Testis (tissue), 2 donors: ENCODE results near the gene MID1.

Experiments used
- POLR2A ChIP-seq: fragments of 450-650 bp; IDR thresholded peaks from one replicate; pipeline ENCODE4 v1.6.1; 2017; ENCODE audit warnings: antibody characterized with exemption, mild to moderate bottlenecking, moderate library complexity
- TF ChIP-seq, protein P1 (sequence below), 3 experiments: fragments of 450-650 bp in 2 of 3; fragments of 200-600 bp in 1 of 3; sonication (generic) in 1 of 3; IDR thresholded peaks; one replicate each; pipeline ENCODE4 v1.5.1; 2016 to 2019; ENCODE audit warnings: antibody characterized with exemption in 3 of 3, mild to moderate bottlenecking in 2 of 3, moderate library complexity in 1 of 3

DNA sequence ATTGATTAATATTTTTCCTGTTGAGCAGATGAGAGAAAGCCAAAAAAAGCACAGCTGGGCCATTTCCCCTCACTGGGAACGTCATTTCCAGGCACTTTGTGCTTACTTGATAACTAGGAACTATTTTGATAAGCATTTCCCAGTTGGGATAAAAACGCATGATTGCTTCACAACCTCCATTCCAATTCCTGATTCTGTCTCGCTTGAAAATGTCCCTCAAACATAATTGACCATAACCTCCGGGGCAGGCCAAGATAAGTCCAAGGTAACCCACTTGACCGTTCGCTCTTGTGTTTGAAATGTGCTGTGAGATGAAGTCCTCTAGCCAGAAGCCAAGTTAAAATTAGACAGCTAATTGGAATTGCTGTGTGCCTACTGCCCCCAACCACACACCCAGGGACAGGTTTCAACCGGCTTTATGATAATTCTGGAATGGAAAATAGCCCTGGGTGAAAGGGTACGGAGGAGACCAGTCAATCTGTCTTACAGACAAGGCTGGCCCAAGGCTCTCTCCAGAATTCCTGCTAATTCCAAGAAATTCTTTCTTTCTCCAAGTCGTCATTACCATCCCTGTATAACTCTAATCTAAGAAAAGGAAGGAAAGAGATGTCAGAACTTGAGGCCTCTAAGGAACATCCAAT lies 137.1 kb downstream of the MID1 start:
- TF ChIP-seq, protein P1, sequence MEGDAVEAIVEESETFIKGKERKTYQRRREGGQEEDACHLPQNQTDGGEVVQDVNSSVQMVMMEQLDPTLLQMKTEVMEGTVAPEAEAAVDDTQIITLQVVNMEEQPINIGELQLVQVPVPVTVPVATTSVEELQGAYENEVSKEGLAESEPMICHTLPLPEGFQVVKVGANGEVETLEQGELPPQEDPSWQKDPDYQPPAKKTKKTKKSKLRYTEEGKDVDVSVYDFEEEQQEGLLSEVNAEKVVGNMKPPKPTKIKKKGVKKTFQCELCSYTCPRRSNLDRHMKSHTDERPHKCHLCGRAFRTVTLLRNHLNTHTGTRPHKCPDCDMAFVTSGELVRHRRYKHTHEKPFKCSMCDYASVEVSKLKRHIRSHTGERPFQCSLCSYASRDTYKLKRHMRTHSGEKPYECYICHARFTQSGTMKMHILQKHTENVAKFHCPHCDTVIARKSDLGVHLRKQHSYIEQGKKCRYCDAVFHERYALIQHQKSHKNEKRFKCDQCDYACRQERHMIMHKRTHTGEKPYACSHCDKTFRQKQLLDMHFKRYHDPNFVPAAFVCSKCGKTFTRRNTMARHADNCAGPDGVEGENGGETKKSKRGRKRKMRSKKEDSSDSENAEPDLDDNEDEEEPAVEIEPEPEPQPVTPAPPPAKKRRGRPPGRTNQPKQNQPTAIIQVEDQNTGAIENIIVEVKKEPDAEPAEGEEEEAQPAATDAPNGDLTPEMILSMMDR (IDR thresholded peaks at IDR 0.05), result no peak
- no peak for TF ChIP-seq POLR2A
